ENCODE results near the gene NCAPG. TPM values are rescaled to one million over a fixed set of nuclear protein-coding genes. Genes with fewer than 3 reads are reported as not detected.

NCAPG gene, protein sequence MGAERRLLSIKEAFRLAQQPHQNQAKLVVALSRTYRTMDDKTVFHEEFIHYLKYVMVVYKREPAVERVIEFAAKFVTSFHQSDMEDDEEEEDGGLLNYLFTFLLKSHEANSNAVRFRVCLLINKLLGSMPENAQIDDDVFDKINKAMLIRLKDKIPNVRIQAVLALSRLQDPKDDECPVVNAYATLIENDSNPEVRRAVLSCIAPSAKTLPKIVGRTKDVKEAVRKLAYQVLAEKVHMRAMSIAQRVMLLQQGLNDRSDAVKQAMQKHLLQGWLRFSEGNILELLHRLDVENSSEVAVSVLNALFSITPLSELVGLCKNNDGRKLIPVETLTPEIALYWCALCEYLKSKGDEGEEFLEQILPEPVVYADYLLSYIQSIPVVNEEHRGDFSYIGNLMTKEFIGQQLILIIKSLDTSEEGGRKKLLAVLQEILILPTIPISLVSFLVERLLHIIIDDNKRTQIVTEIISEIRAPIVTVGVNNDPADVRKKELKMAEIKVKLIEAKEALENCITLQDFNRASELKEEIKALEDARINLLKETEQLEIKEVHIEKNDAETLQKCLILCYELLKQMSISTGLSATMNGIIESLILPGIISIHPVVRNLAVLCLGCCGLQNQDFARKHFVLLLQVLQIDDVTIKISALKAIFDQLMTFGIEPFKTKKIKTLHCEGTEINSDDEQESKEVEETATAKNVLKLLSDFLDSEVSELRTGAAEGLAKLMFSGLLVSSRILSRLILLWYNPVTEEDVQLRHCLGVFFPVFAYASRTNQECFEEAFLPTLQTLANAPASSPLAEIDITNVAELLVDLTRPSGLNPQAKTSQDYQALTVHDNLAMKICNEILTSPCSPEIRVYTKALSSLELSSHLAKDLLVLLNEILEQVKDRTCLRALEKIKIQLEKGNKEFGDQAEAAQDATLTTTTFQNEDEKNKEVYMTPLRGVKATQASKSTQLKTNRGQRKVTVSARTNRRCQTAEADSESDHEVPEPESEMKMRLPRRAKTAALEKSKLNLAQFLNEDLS
- 13.6 to 17.0 TPM (median 15.7 TPM) in 3 replicates for total RNA-seq

DNA sequence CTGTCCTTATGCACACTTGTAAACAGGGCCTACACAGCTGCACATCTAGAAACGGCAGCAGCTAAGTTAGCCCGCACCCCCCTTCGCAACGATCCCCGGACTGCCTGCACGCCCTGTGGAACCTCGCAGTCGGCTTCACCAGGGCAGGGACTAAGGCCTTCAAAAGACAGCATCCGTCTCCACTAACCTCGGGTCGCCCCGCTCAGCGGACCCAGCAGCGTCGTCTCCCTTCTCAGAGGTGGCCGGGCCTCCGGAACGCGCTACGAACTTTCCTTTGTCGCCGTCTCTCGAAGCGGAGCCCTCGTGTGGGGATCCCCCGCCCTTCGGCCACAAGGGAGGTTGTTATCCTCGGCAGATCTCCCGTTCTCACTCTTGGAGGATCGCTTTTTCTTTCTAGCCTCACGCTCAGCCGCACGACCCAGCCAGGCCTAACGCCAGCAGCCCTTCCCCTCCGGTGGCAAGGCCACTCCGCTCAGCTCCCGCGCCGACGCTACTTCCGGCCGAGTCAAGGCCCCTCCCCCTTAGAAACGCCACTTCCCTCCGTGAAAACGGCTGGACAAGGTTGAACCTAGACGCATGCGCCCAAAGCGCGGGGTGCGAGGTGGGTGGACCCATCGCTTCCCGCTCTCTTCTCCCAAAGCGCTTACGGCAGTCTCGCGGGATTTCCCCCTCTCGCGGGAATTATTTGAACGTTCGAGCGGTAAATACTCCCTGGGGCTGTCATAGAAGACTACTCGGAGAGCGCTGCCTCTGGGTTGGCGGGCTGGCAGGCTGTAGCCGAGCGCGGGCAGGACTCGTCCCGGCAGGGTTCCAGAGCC, at the start of gene NCAPG, which contains the start of gene DCAF16:
TSS of gene NCAPG (plus strand) at position 720 of the 818 bp plus-strand sequence. CDS start 99 bp downstream, outside the sequence.
TSS of gene DCAF16 (minus strand) at position 498 of the 818 bp plus-strand sequence. CDS start 6,616 bp downstream, outside the sequence.
- Mint-ChIP-seq H3K27ac (peak within 1 kb of the TSS; percentile 100), H3K4me3 (peak within 1 kb of the TSS; percentile 94), H3K36me3 (peaks cover 2% of the 10 kb centered on the region), H3K9me3 (no peaks in the 10 kb centered on the region), H3K4me1 (peaks cover 47% of the 10 kb centered on the region), H3K27me3 (ENCODE audit: low read depth) (no peaks in the 10 kb centered on the region)
- peak; percentile 98 to 100 for DNase-seq (ENCODE audit: low spot score in 2 of 2, unreplicated experiment in 2 of 2)
- TF ChIP-seq, protein P1, sequence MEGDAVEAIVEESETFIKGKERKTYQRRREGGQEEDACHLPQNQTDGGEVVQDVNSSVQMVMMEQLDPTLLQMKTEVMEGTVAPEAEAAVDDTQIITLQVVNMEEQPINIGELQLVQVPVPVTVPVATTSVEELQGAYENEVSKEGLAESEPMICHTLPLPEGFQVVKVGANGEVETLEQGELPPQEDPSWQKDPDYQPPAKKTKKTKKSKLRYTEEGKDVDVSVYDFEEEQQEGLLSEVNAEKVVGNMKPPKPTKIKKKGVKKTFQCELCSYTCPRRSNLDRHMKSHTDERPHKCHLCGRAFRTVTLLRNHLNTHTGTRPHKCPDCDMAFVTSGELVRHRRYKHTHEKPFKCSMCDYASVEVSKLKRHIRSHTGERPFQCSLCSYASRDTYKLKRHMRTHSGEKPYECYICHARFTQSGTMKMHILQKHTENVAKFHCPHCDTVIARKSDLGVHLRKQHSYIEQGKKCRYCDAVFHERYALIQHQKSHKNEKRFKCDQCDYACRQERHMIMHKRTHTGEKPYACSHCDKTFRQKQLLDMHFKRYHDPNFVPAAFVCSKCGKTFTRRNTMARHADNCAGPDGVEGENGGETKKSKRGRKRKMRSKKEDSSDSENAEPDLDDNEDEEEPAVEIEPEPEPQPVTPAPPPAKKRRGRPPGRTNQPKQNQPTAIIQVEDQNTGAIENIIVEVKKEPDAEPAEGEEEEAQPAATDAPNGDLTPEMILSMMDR (IDR thresholded peaks at IDR 0.05; ENCODE audit: unreplicated experiment): no peak

DNA sequence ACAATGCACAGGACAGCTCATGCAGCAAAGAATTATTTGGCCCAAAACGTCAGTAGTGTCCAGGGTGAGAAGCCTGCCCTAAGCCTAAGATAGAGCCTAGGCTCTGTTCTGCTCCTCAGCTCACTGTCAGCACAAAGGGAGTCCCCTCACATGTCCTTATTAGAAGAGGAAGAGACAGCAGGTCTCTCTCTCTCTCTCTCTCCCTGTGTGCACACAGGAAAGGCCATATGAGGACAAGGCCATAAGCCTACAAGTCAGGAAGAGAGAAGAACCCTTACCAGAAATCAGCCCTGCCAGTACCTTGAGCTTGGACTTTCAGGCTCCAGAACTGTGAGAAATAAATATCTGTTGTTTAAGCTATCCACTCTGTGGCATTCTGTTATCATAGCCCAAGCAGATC, 49.7 kb upstream of the NCAPG start:
- no peak for DNase-seq (ENCODE audit: low spot score in 2 of 2, unreplicated experiment in 2 of 2)
- Mint-ChIP-seq H3K4me3 (no peak overlapping the region), H3K27me3 (ENCODE audit: low read depth) (peaks cover 27% of the 10 kb centered on the region), H3K27ac (no peak overlapping the region), H3K4me1 (no peaks in the 10 kb centered on the region), H3K36me3 (no peaks in the 10 kb centered on the region), H3K9me3 (peaks cover 7% of the 10 kb centered on the region)
- TF ChIP-seq, protein P1 (IDR thresholded peaks at IDR 0.05; ENCODE audit: unreplicated experiment): no peak

DNA sequence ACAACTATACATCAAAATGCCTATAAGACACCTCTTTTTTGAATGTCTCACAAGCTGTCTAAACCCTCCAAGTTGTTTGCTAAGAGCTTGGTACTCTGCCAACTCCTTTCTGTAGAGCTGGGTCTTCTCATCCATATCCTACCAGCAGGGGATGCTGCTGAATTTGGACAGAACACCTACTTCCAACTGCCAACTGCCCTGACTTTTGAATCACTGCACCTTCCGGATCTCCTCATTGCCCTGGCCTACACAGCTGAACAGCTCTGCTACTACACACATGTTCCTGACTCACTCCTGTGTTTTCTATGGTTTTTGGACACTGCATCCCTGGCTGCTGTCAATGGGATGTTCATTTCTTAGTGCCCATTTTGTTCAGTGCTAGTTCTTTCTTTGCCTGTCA, 48.1 kb upstream of the NCAPG start:
- TF ChIP-seq, protein P1 (IDR thresholded peaks at IDR 0.05; ENCODE audit: unreplicated experiment): no peak
- no peak overlapping the region for H3K4me3 Mint-ChIP-seq
- peaks cover 20% of the 10 kb centered on the region for H3K27me3 Mint-ChIP-seq (ENCODE audit: low read depth)
- DNase-seq (ENCODE audit: low spot score in 2 of 2, unreplicated experiment in 2 of 2): no peak
- no peaks in the 10 kb centered on the region for H3K36me3 Mint-ChIP-seq
- H3K27ac Mint-ChIP-seq: no peak overlapping the region
- peaks cover 7% of the 10 kb centered on the region for H3K9me3 Mint-ChIP-seq
- H3K4me1 Mint-ChIP-seq: no peaks in the 10 kb centered on the region

GRCh38 chr4:17763416-17763815, 47.4 kb upstream of the NCAPG start:
- Mint-ChIP-seq H3K4me3 (no peak overlapping the region), H3K27me3 (ENCODE audit: low read depth) (peaks cover 17% of the 10 kb centered on the region), H3K9me3 (peaks cover 7% of the 10 kb centered on the region), H3K36me3 (no peaks in the 10 kb centered on the region), H3K4me1 (no peaks in the 10 kb centered on the region), H3K27ac (no peak overlapping the region)
- TF ChIP-seq, protein P1 (IDR thresholded peaks at IDR 0.05; ENCODE audit: unreplicated experiment): no peak
- no peak for DNase-seq (ENCODE audit: low spot score in 2 of 2, unreplicated experiment in 2 of 2)

DNA sequence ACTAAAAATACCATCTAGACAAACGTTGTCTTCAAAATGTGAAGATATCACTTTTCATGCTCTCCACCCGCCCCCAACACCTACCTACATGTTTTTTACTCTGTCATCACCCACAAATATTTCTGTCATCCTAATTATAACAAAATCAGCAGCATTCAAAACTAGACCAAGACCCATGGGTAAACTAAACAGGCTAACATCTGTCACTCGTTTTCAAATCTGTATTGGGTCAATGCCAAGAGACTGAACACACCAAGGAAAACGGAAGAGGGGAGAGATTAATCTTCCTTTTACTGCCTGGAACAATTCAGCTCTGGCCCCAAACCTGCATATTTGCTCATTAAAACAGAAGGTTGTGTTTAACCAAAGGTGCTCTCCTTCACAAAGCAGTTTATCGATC, 46.8 kb upstream of the NCAPG start:
- H3K9me3 Mint-ChIP-seq: peaks cover 7% of the 10 kb centered on the region
- H3K36me3 Mint-ChIP-seq: no peaks in the 10 kb centered on the region
- H3K27ac Mint-ChIP-seq: no peak overlapping the region
- TF ChIP-seq, protein P1 (IDR thresholded peaks at IDR 0.05; ENCODE audit: unreplicated experiment): no peak
- H3K4me3 Mint-ChIP-seq: no peak overlapping the region
- DNase-seq (ENCODE audit: low spot score in 2 of 2, unreplicated experiment in 2 of 2): no peak
- no peaks in the 10 kb centered on the region for H3K4me1 Mint-ChIP-seq
- H3K27me3 Mint-ChIP-seq (ENCODE audit: low read depth): peaks cover 14% of the 10 kb centered on the region

Data from mesothelial cell of epicardium (in vitro differentiated cells).